Hepatocyte (in vitro differentiated cells): Measurements from ENCODE around the gene EPHX1. TPM values are rescaled to one million over a fixed set of nuclear protein-coding genes. Genes with fewer than 3 reads are reported as not detected.
"Not testable (repeated sequence)": the region's sequence is repeated elsewhere in the genome, so short reads cannot be mapped to it uniquely, and the experiment has no call there.

ENCODE experiments used
- DNase-seq: peaks from one replicate; pipeline ENCODE4 v3.0.0-alpha.2; 2016; ENCODE audit warnings: low spot score
- H2AFZ ChIP-seq: fragments of 200-600 bp; sonication (generic); 2 replicates; pipeline ENCODE4 v1.6.0; 2016; ENCODE audit warnings: antibody characterized with exemption, mild to moderate bottlenecking
- H3K27ac ChIP-seq: fragments of 200-600 bp; sonication (generic); 2 replicates; pipeline ENCODE4 v1.5.1; 2016; ENCODE audit warnings: mild to moderate bottlenecking
- H3K27me3 ChIP-seq: fragments of 200-600 bp; sonication (generic); 2 replicates; pipeline ENCODE4 v1.6.1; 2016
- H3K36me3 ChIP-seq: fragments of 200-600 bp; sonication (generic); replicated peaks from 2 replicates; pipeline ENCODE4 v1.5.1; 2016; ENCODE audit warnings: low read depth; ENCODE audit not compliant: insufficient read depth
- H3K4me1 ChIP-seq: fragments of 200-600 bp; sonication (generic); 2 replicates; pipeline ENCODE4 v1.5.1; 2016; ENCODE audit warnings: mild to moderate bottlenecking, moderate library complexity; ENCODE audit not compliant: insufficient read depth
- H3K4me2 ChIP-seq: fragments of 200-600 bp; sonication (generic); 2 replicates; pipeline ENCODE4 v1.6.0; 2016
- H3K4me3 ChIP-seq: fragments of 200-600 bp; sonication (generic); 2 replicates; pipeline ENCODE4 v1.5.1; 2016; ENCODE audit warnings: mild to moderate bottlenecking
- H3K79me2 ChIP-seq: fragments of 200-600 bp; sonication (generic); 2 replicates; pipeline ENCODE4 v1.6.0; 2017; ENCODE audit warnings: mild to moderate bottlenecking
- H3K9me2 ChIP-seq: fragments of 200-600 bp; sonication (generic); replicated peaks from 2 replicates; pipeline ENCODE4 v1.6.0; 2017; ENCODE audit warnings: mild to moderate bottlenecking; ENCODE audit not compliant: insufficient read depth
- H3K9me3 ChIP-seq: fragments of 200-600 bp; sonication (generic); 2 replicates; pipeline ENCODE4 v1.5.1; 2016; ENCODE audit warnings: low read depth, mild to moderate bottlenecking
- H4K20me1 ChIP-seq: fragments of 200-600 bp; sonication (generic); 2 replicates; pipeline ENCODE4 v1.6.0; 2016; ENCODE audit warnings: mild to moderate bottlenecking; ENCODE audit not compliant: insufficient read depth, poor library complexity, severe bottlenecking
- EZH2 ChIP-seq: fragments of 200-600 bp; sonication (generic); IDR thresholded peaks from 2 replicates; pipeline ENCODE4 v1.6.1; 2016; ENCODE audit warnings: antibody characterized with exemption, mild to moderate bottlenecking, borderline replicate concordance
- EZH2phosphoT487 ChIP-seq: fragments of 200-600 bp; sonication (generic); IDR thresholded peaks from one replicate; pipeline ENCODE4 v1.6.1; 2018; ENCODE audit warnings: antibody characterized with exemption, mild to moderate bottlenecking, low read depth, moderate library complexity; ENCODE audit not compliant: unreplicated experiment, severe bottlenecking
- WGBS: methylation state at CpG from one replicate; pipeline ENCODE4 v1.1.6; 2016; ENCODE audit warnings: low lambda C conversion rate; ENCODE audit errors: missing lambda C conversion rate; 5-methylcytosine and 5-hydroxymethylcytosine counted together
- polyA plus RNA-seq: library from polyadenylated mRNA; unstranded; fragments of >200 nt; fragmentation: Nextera tagmentation; extraction: Ambion mirVana; gene quantifications from 2 replicates; pipeline ENCODE4 v1.2.1, GENCODE V29; 2016
- total RNA-seq: library from RNA; depleted of rRNA; stranded (reverse); fragments of >200 nt; gene quantifications from 2 replicates; pipeline ENCODE4 v1.2.3, GENCODE V29; 2014
- TF ChIP-seq, protein P1 (sequence below): fragments of 200-600 bp; sonication (generic); IDR thresholded peaks from 2 replicates; pipeline ENCODE4 v1.5.1; 2016; ENCODE audit warnings: antibody characterized with exemption, mild to moderate bottlenecking; ENCODE audit not compliant: poor library complexity

EPHX1 gene
- total and polyA plus RNA-seq, 2 experiments from 2014 or later: 133 to 138 TPM

- Histone ChIP-seq H3K27me3 (no peaks in the 10 kb centered on the region), H3K9me3 (no peaks in the 10 kb centered on the region), H3K36me3 (no peaks in the 10 kb centered on the region), H3K79me2 (peaks cover 20% of the 10 kb centered on the region), H3K27ac (no peak overlapping the region), H3K4me1 (peaks cover 13% of the 10 kb centered on the region), H3K4me3 (no peak overlapping the region), H2AFZ (no peak overlapping the region), H3K4me2 (no peak overlapping the region), H4K20me1 (no peaks in the 10 kb centered on the region), H3K9me2 (no peaks in the 10 kb centered on the region)
- WGBS: 88% methylated on average over 7 of the region's 7 CpGs
- no peak for DNase-seq
- TF ChIP-seq EZH2 (no peak), EZH2phosphoT487 (no peak)
- TF ChIP-seq, protein P1, sequence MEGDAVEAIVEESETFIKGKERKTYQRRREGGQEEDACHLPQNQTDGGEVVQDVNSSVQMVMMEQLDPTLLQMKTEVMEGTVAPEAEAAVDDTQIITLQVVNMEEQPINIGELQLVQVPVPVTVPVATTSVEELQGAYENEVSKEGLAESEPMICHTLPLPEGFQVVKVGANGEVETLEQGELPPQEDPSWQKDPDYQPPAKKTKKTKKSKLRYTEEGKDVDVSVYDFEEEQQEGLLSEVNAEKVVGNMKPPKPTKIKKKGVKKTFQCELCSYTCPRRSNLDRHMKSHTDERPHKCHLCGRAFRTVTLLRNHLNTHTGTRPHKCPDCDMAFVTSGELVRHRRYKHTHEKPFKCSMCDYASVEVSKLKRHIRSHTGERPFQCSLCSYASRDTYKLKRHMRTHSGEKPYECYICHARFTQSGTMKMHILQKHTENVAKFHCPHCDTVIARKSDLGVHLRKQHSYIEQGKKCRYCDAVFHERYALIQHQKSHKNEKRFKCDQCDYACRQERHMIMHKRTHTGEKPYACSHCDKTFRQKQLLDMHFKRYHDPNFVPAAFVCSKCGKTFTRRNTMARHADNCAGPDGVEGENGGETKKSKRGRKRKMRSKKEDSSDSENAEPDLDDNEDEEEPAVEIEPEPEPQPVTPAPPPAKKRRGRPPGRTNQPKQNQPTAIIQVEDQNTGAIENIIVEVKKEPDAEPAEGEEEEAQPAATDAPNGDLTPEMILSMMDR: no peak
Observed at GRCh38 chr1:225887030-225887314, 77.0 kb downstream of the EPHX1 start.

GRCh38 chr1:225887554-225888288 is 77.8 kb downstream of the EPHX1 start:
- not testable (repeated sequence) for H3K4me3 ChIP-seq, H4K20me1 ChIP-seq, H3K36me3 ChIP-seq, H2AFZ ChIP-seq, H3K9me3 ChIP-seq, H3K9me2 ChIP-seq, H3K27me3 ChIP-seq, H3K4me2 ChIP-seq, DNase-seq, H3K27ac ChIP-seq
- WGBS: 28% methylated on average over 23 of the region's 56 CpGs
- H3K4me1 ChIP-seq: peaks cover 13% of the 10 kb centered on the region
- H3K79me2 ChIP-seq: peaks cover 17% of the 10 kb centered on the region

DNA sequence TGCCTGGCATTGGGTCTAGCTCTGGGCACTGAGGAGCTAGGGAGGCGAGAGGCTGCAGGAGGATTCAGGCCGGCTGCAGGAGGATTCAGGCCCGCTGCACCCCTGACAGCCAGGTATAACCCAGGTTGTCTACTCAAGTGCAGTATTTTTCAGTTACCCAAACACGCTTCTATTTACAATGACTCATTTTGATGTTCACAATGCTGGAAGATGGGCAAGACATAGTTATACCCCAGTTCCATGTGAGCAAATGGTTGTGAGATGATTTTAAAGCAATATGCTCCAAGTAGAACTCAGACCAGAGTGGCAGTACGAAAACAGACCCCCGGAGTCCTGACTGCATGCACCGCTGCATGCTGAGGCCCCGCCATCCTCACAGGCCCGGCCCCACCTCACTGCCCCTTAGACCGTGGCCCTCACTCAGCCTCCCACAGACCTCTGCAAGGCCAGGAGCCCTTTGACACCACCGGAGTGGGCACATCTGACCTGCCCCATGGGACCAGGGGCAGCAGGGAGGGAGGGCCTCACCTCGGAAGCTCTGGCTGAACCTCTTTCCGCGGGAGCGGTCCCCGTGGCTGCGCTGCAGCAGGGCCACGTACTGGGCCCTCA is 78.5 kb downstream of the EPHX1 start:
- 83% methylated on average over 18 of the region's 18 CpGs for WGBS
- no peaks in the 10 kb centered on the region for H3K9me3 ChIP-seq
- H2AFZ ChIP-seq: no peak overlapping the region
- DNase-seq: no peak
- no peaks in the 10 kb centered on the region for H3K36me3 ChIP-seq
- no peaks in the 10 kb centered on the region for H3K27me3 ChIP-seq
- TF ChIP-seq, protein P1: no peak
- TF ChIP-seq EZH2phosphoT487: no peak
- TF ChIP-seq EZH2: no peak
- peaks cover 8% of the 10 kb centered on the region for H3K4me1 ChIP-seq
- H3K4me3 ChIP-seq: no peak overlapping the region
- peaks cover 13% of the 10 kb centered on the region for H3K79me2 ChIP-seq
- no peak overlapping the region for H3K4me2 ChIP-seq
- H4K20me1 ChIP-seq: no peaks in the 10 kb centered on the region
- H3K27ac ChIP-seq: no peak overlapping the region
- no peaks in the 10 kb centered on the region for H3K9me2 ChIP-seq

- no peak within 1 kb of the TSS for H3K27ac ChIP-seq
- H3K4me3 ChIP-seq: no peak within 1 kb of the TSS
- no peak for DNase-seq
Observed at GRCh38 chr1:225888898-225889601, 79.1 kb downstream of the EPHX1 start, which contains the start of gene LEFTY1. Gene LEFTY1, minus strand, starts transcription at chr1:225889146. Its CDS starts 80 bp downstream, at chr1:225889066.

More at GRCh38 chr1:225888898-225889601, 79.1 kb downstream of the EPHX1 start, which contains the start of gene LEFTY1:
- WGBS: 72% methylated on average over 11 of the region's 11 CpGs
- H4K20me1 ChIP-seq: no peaks in the 10 kb centered on the region
- no peaks in the 10 kb centered on the region for H3K9me2 ChIP-seq
- no peak within 1 kb of the TSS for H2AFZ ChIP-seq
- H3K36me3 ChIP-seq: no peaks in the 10 kb centered on the region
- no peak for TF ChIP-seq EZH2
- TF ChIP-seq EZH2phosphoT487: no peak
- TF ChIP-seq, protein P1: no peak
- peaks cover 8% of the 10 kb centered on the region for H3K4me1 ChIP-seq
- no peaks in the 10 kb centered on the region for H3K9me3 ChIP-seq
- H3K27me3 ChIP-seq: no peaks in the 10 kb centered on the region
- peaks cover 8% of the 10 kb centered on the region for H3K79me2 ChIP-seq
- H3K4me2 ChIP-seq: no peak within 1 kb of the TSS
